HG02943 (cell line): ENCODE data around the gene EPRS1.
"Not testable (repeated sequence)": the region's sequence is repeated elsewhere in the genome, so short reads cannot be mapped to it uniquely, and the experiment has no call there.

Source experiments
- ATAC-seq: cut with Tn5 transposase; IDR thresholded peaks from one replicate; pipeline ENCODE4 v1.9.1; 2021; ENCODE audit warnings: mild to moderate bottlenecking, low read depth, moderate library complexity; ENCODE audit not compliant: unreplicated experiment

Gene EPRS1

DNA sequence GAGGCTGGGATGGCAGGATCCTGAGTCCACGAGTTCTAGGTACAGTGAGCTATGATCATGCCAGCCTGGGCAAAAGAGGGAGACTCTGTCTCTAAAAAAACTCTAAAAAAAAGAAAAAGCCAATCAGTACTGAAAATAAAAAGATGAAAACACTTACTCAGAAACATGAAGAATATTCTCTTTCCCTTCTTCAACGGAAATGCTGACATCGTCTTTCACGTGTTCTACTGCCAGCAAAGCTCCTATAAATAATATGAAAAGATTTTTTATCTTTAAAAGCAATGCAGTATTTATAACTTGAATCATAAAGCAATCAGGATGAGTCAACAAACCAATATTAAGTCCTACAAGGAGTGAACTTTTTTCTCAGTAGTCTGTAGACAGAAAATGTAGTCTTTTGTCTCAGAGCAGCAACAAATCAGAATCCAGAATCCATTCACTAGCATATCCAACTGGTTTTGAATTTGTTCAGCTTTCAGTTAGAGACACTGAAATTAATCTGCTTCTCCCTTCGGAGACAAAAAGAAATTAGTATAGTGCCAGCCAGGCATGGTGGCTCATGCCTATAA lies 6.2 kb downstream of the EPRS1 start:
- ATAC-seq = no peak

DNA sequence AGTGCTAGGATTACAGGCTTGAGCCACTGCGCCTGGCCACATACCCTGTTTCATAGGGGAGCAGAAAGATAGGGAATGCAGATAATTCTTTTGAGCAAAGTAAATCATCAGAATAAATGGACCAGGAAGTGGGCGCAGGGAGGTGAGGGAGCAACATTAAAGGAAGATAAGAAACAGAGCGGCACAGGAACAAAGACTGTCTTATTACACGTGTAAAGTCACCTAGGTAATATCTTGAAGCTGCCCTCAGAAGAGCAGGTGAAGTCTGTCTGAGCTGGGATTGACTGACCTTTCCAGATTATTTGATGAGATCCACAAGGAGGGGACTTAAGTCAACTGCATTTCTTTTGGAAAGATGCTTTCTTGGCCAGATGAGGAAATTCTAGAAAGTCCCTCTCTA lies 7.7 kb downstream of the EPRS1 start:
- ATAC-seq = no peak

DNA sequence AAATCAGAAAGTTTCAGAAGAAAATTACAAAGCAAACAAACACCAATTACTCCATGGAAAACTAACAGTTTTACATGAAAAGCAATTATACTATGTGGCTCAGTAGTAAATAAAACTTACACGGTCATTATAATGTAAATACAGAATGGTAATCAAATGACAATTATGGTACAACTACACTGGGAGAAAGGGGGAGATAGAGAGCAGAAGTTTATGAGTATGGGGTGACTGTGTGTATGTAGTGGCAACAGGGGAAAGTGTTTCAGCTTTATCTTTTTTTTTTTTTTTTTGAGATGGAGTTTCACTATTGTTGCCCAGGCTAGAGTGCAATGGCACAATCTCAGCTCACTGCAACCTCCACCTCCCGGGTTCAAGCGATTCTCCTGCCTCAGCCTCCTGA lies 8.5 kb downstream of the EPRS1 start:
- not testable (repeated sequence) for ATAC-seq

DNA sequence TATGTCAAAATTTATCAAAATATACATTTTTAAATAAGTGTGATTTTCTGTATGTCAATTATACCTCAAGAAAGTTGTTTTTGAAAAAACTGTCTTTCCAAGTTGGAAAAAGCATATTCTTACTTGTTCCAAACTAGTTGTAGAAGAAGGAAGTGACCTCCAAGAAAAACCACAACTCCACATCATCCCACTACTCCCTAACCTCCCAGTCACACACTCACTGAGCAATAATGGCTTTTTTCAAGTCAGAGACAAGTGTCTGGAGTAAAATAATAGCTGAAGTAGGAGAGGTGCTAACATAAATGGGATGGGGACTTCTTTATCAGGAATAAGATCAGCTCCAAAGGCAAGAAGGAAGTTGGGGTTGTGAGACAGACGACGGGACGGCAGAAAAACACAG lies 13.4 kb downstream of the EPRS1 start:
- ATAC-seq = no peak

DNA sequence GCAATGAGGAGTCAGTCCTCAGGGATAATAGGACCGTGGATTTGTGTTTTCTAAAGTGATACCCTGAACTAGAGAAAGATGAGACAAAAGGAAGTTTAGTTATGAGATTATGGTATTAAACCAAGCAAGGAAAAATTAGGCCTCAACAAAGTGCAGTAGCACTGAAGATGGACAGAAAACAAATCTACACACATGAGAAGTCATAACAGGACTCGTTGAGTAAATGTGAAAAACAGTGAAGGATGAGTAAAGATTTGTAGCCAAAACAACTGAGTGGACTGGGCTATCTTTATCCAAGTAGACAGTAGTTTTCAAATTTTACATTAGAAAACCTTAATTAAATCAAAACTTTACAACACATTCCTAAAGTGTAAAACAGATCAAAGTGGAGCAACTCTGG lies 15.0 kb downstream of the EPRS1 start:
- no peak for ATAC-seq

DNA sequence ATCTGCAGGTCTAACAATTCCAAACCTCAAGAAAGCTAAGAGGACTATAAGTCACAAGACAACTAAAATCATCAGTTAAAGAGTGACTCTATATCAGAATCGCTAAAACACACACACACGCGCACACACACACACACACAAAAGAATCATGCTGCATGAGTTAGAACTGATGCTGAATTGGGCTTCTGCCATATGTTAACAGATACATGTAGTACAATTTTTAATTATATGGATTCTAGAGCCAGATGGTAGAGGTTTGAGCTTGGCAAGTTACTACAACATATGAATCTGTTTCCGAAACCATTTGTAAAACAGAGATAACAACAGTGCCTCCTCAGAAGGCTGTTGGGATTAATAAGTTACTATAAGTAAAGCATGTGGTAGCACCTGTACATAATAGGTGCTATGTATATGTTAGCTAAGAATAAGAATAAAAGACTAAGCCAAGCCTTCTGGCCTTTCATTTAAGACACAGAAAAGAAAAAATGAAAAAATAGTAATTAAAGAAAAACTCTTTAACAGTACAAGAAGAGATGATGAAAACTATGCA lies 17.9 kb downstream of the EPRS1 start:
- ATAC-seq = no peak

DNA sequence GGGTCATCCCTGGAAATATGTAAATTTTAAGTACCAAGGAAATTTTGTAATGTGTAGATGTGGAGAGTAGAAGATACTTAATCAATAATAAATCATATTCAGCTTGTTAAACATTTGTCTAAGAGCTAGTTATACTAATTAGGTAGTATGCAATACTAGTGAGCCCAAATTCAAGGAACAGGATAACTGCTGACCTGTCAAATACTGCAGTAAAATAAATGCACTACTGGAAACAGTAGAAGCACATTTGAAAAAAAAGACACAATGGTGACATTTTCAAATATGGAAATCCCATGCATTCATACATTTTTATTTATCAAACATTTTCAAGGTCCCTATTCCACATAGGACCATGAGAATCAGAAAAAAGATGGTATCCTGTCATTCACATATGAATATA lies 27.2 kb downstream of the EPRS1 start:
- no peak for ATAC-seq

DNA sequence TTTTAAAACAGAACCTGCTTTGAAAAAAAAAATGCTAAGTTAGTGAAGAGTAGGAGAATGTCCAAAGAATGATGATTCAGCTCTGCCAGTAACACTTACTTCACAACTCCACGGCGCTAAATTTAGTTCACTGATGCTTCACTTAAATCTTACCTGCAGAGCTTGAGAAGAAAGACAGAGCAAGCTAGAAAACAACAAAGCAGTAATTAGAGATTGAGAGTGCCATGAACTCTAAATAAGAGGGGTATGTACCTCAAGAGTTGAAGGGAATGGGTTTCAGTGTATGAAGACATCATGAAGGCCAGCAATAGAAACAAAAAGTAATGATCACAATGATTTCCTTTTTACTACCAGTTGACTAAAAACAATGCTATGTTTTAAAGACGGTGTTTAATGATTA lies 32.8 kb downstream of the EPRS1 start:
- ATAC-seq = peak; percentile 82

DNA sequence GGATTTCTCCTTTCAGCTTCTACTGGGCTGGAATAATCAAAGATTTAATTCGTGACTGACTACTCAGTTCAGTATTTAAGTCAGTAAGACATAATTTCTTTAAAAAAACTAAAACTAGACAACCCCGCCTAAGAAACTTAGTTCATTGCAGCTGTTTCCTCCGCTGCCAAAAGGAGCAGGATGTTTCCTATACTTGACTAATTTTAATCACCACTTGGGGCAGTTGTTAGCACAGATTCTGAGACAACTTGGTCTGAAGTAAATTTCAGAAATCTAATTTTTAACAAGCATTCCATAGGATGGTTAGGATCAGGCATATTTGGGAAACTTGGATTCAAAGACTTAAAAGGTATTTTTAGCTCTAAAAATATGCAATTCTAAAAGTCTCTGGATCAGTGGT lies 34.0 kb downstream of the EPRS1 start:
- no peak for ATAC-seq

DNA sequence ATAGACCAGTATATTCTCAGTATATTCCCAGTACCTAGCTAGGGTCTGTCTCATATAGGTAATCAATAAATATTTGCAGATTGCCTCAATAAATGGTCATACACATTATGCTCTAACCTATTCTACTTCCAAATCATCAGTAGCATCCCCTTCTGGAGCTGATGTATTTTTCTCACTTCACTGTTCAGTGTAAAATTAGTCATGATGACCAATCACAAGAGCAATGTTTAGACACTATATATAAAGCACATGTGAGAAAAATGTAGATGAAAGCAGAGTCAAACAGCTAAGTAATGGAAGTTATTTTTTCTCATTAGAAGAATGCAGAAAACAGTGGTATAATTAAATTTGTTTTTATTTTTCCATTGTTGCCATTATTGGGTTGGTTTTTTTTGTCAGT lies 34.7 kb downstream of the EPRS1 start:
- ATAC-seq = no peak

DNA sequence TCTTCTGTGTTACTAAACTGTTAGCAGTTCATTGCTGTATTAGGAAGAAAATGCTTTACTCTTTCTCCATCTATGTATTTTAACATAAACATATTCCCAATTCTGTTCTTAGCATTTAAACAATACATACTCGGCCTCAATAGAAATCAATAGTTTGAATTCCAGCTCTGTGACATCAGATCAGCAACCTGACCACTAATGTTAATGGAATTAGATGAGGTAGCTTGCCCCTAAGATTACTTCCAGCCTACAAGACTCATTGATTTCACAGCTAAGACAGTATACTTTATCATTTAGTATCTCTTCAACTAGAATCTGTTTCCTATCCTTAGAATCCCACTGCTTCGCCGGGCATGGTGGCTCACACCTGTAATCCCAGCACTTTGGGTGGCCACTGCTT lies 38.9 kb downstream of the EPRS1 start:
- no peak for ATAC-seq

DNA sequence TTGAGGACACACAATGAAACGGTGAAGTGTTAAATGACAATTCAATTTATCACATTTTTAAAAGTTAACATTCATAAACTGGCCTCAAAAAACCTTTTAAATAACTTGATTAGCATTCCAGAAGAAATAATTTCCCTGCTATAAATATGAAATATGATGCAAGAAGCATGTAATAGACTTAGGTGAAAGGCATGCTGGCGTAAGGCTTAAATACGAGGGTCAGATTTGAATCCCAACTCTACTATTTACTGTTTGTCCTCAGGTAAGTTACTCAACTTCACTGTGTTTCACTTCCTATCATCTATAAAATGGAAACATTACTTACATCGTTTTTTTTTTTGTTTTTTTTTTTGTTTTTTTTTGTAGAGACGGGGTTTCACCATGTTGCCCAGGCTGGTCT lies 40.8 kb downstream of the EPRS1 start:
- no peak for ATAC-seq

DNA sequence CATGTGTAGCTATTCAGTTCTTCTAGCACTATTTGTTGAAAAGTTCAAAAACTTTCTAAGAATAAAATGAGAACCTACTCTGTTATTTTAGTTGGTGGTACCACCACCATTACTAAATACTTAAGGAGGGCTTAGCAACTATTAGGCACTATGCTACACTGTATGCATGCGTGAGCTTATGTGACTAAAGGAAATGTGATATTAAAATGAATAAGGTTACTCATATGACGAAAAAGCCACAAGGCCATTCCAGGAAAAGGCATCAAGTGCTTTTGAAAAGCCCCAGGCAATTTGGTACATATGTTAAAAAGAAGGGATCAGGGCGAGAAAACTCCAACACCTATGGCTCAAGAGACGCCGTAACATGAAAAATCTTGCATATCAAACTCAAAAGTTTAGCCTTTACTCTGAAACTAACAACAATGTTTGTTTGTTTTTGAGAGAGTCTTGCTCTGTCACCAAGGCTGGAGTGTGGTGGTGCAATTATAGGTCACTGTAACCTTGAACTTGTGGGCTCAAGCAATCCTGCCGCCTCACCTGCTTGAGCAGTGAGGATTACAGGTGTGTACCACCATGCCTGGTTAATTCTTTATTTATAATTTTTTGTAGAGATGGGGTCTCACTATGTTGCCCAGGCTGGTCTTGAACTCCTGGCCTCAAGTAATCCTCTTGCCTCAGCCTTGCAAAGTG lies 42.5 kb downstream of the EPRS1 start:
- no peak for ATAC-seq

DNA sequence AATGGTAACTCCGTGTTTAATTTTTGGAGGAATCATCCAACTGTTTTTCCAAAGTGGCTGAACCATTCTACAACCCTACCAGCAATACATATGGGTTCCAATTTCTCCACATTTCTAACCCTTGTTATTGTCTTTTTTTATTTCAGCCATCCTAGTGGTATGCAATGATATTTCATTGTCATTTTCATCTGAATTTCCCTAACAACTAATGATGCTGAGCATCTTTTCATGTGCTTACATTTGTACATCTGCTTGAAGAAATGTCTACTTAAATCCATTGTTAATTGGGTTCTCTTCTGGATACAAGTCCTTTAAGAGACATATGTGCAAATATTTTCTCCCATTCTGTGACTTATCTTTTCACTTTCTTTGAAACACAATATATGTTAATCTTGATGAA lies 43.3 kb downstream of the EPRS1 start:
- no peak for ATAC-seq

DNA sequence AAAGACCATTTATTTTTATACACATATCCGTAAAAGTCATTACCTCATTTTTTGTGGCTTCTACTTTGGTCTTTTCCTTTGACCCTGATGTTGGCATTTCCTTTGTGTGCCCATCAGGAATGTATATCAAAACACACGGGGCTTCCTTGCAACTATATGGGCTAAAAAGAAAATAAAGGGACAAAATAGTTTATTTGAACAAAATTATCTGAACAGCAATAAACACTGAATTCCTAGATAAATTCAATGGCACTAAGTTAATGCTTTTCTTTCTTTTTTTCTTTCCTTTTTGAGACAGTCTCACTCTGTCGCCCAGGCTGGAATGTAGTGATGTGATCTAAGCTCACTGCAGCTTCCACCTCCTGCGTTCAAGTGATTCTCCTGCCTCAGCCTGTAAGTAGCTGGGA lies 45.2 kb downstream of the EPRS1 start:
- no peak for ATAC-seq

DNA sequence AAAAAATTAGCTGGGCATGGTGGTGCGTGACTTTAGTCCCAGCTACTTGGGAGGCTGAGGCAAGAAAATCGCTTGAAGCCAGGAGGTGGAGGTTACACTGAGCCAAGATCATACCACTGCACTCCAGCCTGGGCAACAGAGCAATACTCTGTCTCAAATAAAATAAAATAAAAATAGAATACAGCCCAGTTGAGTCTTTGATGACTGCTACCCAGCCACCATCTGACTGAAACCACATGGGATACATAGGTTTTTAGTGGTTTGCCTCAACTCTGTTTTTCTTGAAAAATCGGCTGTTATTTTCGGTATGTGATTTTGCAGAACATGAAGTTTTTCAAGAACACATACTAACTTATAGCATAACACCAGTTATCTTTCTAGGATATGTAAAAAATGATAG lies 46.5 kb downstream of the EPRS1 start:
- ATAC-seq = no peak
